Ascending aorta (tissue), 2 donors: Measurements from ENCODE around the gene ZP1. TPM values are rescaled to one million over a fixed set of nuclear protein-coding genes. Genes with fewer than 3 reads are reported as not detected.

Source experiments
- DNase-seq, 2 donors: peaks; one replicate each; pipeline ENCODE4 v3.0.0-alpha.2; 2019; ENCODE audit warnings: low spot score in 2 of 2
- H3K27ac ChIP-seq, 2 donors: fragments of 200-600 bp; sonication (generic); one replicate each; pipeline ENCODE4 v1.5.1; 2016 to 2017; ENCODE audit warnings: mild to moderate bottlenecking in 1 of 2
- H3K27me3 ChIP-seq: fragments of 200-600 bp; sonication (generic); one replicate; pipeline ENCODE4 v1.5.1; 2017
- H3K36me3 ChIP-seq, 2 donors: fragments of 200-600 bp; sonication (generic); one replicate each; pipeline ENCODE4 v1.5.1; 2016
- H3K4me1 ChIP-seq, 2 donors: fragments of 200-600 bp; sonication (generic); one replicate each; pipeline ENCODE4 v1.5.1; 2016 to 2017; ENCODE audit warnings: mild to moderate bottlenecking in 1 of 2
- H3K4me3 ChIP-seq, 2 donors: fragments of 200-600 bp; sonication (generic); one replicate each; pipeline ENCODE4 v1.5.1; 2016 to 2017; ENCODE audit warnings: mild to moderate bottlenecking in 1 of 2
- H3K9me3 ChIP-seq, 2 donors: fragments of 200-600 bp; sonication (generic); one replicate each; pipeline ENCODE4 v1.5.1; 2016
- intact Hi-C: fragments of 100-400 bp; cut with DNase I; formaldehyde crosslinking; loops from one replicate; pipeline ENCODE4 v1.15.1; 2023
- total RNA-seq: library from RNA; depleted of rRNA; stranded (reverse); fragments of >200 nt; gene quantifications from one replicate; pipeline ENCODE4 v1.1.0, GENCODE V29; 2016
- TF ChIP-seq, protein P1 (sequence below), 3 experiments: fragments of 200-600 bp in 2 of 3; fragments of 450-650 bp in 1 of 3; sonication (generic) in 2 of 3; IDR thresholded peaks; one replicate each; pipeline ENCODE4 v1.5.1; 2016 to 2019; ENCODE audit warnings: antibody characterized with exemption in 3 of 3, mild to moderate bottlenecking in 1 of 3, moderate library complexity in 1 of 3

ZP1 gene
- total RNA-seq, 1 donor from 2014 or later: not detected

DNA sequence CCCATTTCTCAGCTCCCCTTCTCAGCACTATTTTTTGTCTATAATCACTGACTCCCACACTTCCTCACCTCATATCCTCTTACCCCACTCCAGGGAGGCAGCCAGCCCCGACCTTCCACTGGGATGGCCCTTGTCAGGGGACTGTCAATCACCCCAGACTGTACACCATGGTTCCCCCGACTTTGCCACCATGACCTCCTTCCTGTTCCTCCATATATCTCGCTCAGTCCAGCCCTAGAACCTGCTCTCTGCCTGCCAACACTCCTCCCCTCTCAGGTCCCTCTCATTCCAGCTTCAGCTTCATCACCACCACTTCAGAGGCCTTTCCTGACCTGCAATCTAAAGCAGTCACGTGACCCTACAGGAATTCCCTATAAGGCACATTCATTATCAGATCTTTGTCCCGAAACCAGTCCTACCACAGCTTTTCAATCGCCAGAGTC lies 22.5 kb downstream of the ZP1 start:
- intact Hi-C loops: no loop called here
- H3K36me3 ChIP-seq: peaks cover 25 to 40% of the 10 kb centered on the region in 2 donors
- no peak overlapping the region for H3K4me3 ChIP-seq
- no peak for DNase-seq
- H3K27me3 ChIP-seq: no peaks in the 10 kb centered on the region
- H3K4me1 ChIP-seq: no peaks in the 10 kb centered on the region
- H3K27ac ChIP-seq: no peak overlapping the region
- TF ChIP-seq, protein P1, sequence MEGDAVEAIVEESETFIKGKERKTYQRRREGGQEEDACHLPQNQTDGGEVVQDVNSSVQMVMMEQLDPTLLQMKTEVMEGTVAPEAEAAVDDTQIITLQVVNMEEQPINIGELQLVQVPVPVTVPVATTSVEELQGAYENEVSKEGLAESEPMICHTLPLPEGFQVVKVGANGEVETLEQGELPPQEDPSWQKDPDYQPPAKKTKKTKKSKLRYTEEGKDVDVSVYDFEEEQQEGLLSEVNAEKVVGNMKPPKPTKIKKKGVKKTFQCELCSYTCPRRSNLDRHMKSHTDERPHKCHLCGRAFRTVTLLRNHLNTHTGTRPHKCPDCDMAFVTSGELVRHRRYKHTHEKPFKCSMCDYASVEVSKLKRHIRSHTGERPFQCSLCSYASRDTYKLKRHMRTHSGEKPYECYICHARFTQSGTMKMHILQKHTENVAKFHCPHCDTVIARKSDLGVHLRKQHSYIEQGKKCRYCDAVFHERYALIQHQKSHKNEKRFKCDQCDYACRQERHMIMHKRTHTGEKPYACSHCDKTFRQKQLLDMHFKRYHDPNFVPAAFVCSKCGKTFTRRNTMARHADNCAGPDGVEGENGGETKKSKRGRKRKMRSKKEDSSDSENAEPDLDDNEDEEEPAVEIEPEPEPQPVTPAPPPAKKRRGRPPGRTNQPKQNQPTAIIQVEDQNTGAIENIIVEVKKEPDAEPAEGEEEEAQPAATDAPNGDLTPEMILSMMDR (IDR thresholded peaks at IDR 0.05): no peak
- H3K9me3 ChIP-seq: no peaks in the 10 kb centered on the region

DNA sequence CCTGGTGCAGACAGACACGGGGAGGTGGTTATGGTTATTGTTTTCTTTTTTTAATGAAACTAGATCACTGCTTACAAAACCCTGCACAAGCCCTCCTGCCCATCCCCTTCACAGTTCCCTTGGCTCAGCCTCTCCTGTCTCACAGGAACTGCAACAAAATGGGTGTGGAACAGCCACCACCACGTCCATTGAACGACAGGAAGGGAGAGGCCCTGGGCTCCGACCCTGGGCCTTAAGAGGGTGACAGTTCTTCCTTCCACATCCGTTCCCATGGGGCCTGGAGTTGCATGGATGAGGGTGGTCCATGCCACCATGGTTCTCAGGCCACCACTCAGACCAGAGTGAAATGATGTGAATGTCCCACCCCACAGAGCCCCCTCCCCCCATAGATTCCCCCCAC lies 23.4 kb downstream of the ZP1 start:
- Histone ChIP-seq H3K27me3 (no peaks in the 10 kb centered on the region), H3K36me3 (peaks cover 31 to 48% of the 10 kb centered on the region in 2 donors), H3K27ac (no peak overlapping the region), H3K4me1 (no peaks in the 10 kb centered on the region), H3K9me3 (no peaks in the 10 kb centered on the region), H3K4me3 (no peak overlapping the region)
- no peak for DNase-seq
- intact Hi-C loops: no loop called here
- TF ChIP-seq, protein P1 (IDR thresholded peaks at IDR 0.05): no peak

DNA sequence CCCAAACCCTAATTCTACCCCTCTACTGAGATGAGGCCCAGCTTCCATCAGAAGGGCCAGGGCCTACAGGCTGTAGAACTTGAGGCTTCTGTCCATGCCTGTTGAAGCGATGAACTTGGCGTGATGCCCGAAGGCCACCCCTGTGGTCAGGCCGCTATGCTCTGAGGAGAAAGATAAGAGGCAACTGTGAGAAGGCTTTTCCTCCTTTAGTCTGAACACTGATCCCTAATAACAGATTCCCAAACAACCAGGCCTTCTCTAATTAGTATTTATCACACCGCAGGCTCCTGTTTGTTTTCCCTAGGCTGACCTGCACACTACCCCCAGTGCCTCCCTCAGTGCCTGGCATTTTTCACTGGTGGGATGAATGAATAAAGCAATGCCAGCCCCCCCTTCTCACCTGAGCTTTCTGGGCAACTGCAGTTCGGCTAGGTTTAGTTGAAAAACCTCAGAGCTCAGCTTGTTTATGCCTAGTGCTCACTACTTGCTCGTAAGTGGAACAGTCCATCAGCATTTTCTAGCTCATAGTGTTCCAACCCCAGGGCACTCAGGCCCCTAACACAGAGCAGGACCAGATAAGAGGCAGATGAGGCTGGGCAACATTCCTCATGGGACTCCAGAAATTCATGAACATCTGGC lies 23.9 kb downstream of the ZP1 start:
- no peak for DNase-seq
- peaks cover 36 to 54% of the 10 kb centered on the region in 2 donors for H3K36me3 ChIP-seq
- H3K9me3 ChIP-seq: no peaks in the 10 kb centered on the region
- intact Hi-C loops: no loop called here
- TF ChIP-seq, protein P1 (IDR thresholded peaks at IDR 0.05): no peak
- no peak overlapping the region for H3K27ac ChIP-seq
- H3K27me3 ChIP-seq: no peaks in the 10 kb centered on the region
- no peak overlapping the region for H3K4me3 ChIP-seq
- no peaks in the 10 kb centered on the region for H3K4me1 ChIP-seq

DNA sequence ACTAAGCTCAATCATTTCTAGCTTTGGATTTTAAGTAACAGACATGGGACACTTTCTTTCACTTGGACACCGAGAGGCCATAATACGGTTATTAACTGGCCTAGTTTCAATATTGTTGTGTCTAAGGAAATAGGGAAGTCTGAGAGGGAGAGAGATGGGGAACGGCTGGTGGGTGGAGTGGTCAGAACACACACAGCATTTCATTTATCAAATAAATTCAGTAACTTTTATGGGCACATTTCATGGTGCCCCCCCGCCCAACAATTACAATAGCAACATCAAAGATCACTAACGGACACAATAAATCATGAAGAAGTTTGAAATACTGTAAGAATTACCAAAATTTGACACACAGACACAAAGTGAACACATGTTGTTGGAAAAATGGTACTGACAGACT lies 28.3 kb downstream of the ZP1 start:
- intact Hi-C loops: loop anchor here (5.0 kb wide), 1 partner anchor 118 kb away; no protein-coding TSS in a partner anchor
- Histone ChIP-seq H3K4me3 (no peak overlapping the region), H3K27me3 (no peaks in the 10 kb centered on the region), H3K36me3 (peaks cover 68 to 78% of the 10 kb centered on the region in 2 donors), H3K9me3 (no peaks in the 10 kb centered on the region), H3K4me1 (no peaks in the 10 kb centered on the region), H3K27ac (no peak overlapping the region)
- no peak for DNase-seq
- TF ChIP-seq, protein P1 (IDR thresholded peaks at IDR 0.05): no peak

DNA sequence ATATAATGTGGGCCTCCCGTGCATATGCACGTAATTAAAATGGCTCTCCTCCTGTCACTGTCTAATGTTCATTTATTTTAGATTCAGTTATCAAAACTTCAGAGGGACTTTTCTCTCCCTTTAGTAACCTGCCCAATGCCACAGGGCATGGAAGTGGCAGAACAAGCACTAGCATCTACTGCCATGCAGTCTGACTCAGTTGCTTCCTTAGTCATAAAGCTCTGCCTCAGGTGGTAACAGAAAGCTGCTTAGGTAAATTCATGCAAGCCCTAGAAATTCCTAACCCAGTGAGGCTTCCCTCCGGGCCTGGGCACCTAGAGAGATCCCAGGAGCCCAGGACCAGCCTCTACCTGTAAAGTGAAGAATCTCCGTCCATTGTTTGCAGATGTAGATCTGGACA lies 30.2 kb downstream of the ZP1 start:
- H3K36me3 ChIP-seq: peaks cover 85 to 86% of the 10 kb centered on the region in 2 donors
- intact Hi-C loops: loop anchor here (5.0 kb wide), 1 partner anchor 120 kb away; no protein-coding TSS in a partner anchor

More for the DNA sequence above, 30.2 kb downstream of the ZP1 start:
- no peak for DNase-seq
- no peaks in the 10 kb centered on the region for H3K9me3 ChIP-seq
- H3K4me3 ChIP-seq: no peak overlapping the region
- TF ChIP-seq, protein P1 (IDR thresholded peaks at IDR 0.05): no peak
- H3K4me1 ChIP-seq: no peaks in the 10 kb centered on the region
- H3K27me3 ChIP-seq: no peaks in the 10 kb centered on the region
- H3K27ac ChIP-seq: no peak overlapping the region
